KMS-11 (cell line): ENCODE data around the gene TPSG1.
"Not testable (repeated sequence)": the region's sequence is repeated elsewhere in the genome, so short reads cannot be mapped to it uniquely, and the experiment has no call there.

ENCODE experiments used
- H2AFZ ChIP-seq: fragments of 200-600 bp; sonication (generic); 2 replicates; pipeline ENCODE4 v1.6.1; 2016; ENCODE audit warnings: antibody characterized with exemption, mixed run types, low read depth
- H3K27ac ChIP-seq: fragments of 200-600 bp; sonication (generic); 2 replicates; pipeline ENCODE4 v1.6.1; 2016; ENCODE audit warnings: mild to moderate bottlenecking, mixed run types
- H3K27me3 ChIP-seq: fragments of 200-600 bp; sonication (generic); 2 replicates; pipeline ENCODE4 v1.6.1; 2017; ENCODE audit warnings: mild to moderate bottlenecking, low read depth, mixed run types, moderate library complexity; ENCODE audit not compliant: insufficient read depth
- H3K36me3 ChIP-seq: fragments of 200-600 bp; sonication (generic); 2 replicates; pipeline ENCODE4 v1.6.1; 2017; ENCODE audit warnings: mild to moderate bottlenecking, mixed run types; ENCODE audit not compliant: insufficient read depth
- H3K4me1 ChIP-seq: fragments of 200-600 bp; sonication (generic); 2 replicates; pipeline ENCODE4 v1.6.1; 2016; ENCODE audit warnings: mild to moderate bottlenecking, low read depth, mixed run types; ENCODE audit not compliant: poor library complexity, severe bottlenecking
- H3K4me2 ChIP-seq: fragments of 200-600 bp; sonication (generic); 2 replicates; pipeline ENCODE4 v1.7.0; 2016; ENCODE audit warnings: mild to moderate bottlenecking, mixed run types
- H3K4me3 ChIP-seq: fragments of 200-600 bp; sonication (generic); IDR thresholded peaks from 2 replicates; pipeline ENCODE4 v1.6.1; 2017; ENCODE audit warnings: low read depth, low read length, mixed read lengths; ENCODE audit not compliant: insufficient read depth
- H3K79me2 ChIP-seq: fragments of 200-600 bp; sonication (generic); 2 replicates; pipeline ENCODE4 v1.6.1; 2016; ENCODE audit warnings: low read depth, mixed run types; ENCODE audit not compliant: insufficient read depth
- H3K9ac ChIP-seq: fragments of 200-600 bp; sonication (generic); 2 replicates; pipeline ENCODE4 v1.6.1; 2016; ENCODE audit warnings: mild to moderate bottlenecking, mixed run types
- H4K20me1 ChIP-seq: fragments of 200-600 bp; sonication (generic); 2 replicates; pipeline ENCODE4 v1.6.1; 2016; ENCODE audit warnings: mild to moderate bottlenecking, mixed run types; ENCODE audit not compliant: insufficient read depth
- TF ChIP-seq, protein P1 (sequence below): fragments of 200-600 bp; sonication (generic); conservative IDR thresholded peaks from 2 replicates; pipeline ENCODE4 v1.6.1; 2017; ENCODE audit warnings: low read depth, mild to moderate bottlenecking, antibody characterized with exemption, low read length, moderate library complexity, mixed read lengths

TPSG1 gene

GRCh38 chr16:1238909-1239308, 13.8 kb upstream of the TPSG1 start:
- H3K27me3 ChIP-seq, H2AFZ ChIP-seq, H3K4me1 ChIP-seq, H3K9ac ChIP-seq, H3K27ac ChIP-seq, H3K79me2 ChIP-seq, H3K4me3 ChIP-seq, H4K20me1 ChIP-seq, H3K4me2 ChIP-seq, H3K36me3 ChIP-seq: not testable (repeated sequence)

DNA sequence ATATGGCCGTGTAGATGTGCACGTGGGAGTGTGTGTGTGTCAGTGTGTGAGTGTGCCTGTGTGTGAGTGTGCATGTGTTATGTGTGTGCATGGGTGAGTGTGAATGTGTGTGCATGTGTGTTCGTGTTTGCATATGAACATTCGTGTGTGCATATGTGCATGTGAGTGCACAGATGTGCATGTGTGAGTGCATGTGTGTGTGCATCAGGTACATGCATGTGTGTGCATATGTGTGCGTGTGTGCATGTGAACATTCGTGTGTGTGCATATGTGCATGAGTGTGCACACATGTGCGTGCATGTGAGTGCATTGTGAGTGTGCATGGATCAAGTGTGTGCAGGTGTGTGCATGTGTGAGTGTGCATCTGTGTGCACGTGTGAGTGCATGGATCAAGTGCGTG, 12.9 kb upstream of the TPSG1 start:
- Histone ChIP-seq H3K27me3 (peaks cover 8% of the 10 kb centered on the region; the same call in 1 of the 2 replicates), H2AFZ (no peak overlapping the region), H3K4me1 (no peaks in the 10 kb centered on the region), H4K20me1 (no peaks in the 10 kb centered on the region), H3K4me3 (no peak overlapping the region), H3K79me2 (no peaks in the 10 kb centered on the region), H3K4me2 (no peak overlapping the region), H3K9ac (no peak overlapping the region), H3K36me3 (no peaks in the 10 kb centered on the region), H3K27ac (no peak overlapping the region)
- TF ChIP-seq, protein P1, sequence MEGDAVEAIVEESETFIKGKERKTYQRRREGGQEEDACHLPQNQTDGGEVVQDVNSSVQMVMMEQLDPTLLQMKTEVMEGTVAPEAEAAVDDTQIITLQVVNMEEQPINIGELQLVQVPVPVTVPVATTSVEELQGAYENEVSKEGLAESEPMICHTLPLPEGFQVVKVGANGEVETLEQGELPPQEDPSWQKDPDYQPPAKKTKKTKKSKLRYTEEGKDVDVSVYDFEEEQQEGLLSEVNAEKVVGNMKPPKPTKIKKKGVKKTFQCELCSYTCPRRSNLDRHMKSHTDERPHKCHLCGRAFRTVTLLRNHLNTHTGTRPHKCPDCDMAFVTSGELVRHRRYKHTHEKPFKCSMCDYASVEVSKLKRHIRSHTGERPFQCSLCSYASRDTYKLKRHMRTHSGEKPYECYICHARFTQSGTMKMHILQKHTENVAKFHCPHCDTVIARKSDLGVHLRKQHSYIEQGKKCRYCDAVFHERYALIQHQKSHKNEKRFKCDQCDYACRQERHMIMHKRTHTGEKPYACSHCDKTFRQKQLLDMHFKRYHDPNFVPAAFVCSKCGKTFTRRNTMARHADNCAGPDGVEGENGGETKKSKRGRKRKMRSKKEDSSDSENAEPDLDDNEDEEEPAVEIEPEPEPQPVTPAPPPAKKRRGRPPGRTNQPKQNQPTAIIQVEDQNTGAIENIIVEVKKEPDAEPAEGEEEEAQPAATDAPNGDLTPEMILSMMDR, result no peak

- H3K4me3 ChIP-seq, H3K79me2 ChIP-seq, H3K9ac ChIP-seq, H4K20me1 ChIP-seq, H3K36me3 ChIP-seq, H2AFZ ChIP-seq, H3K27me3 ChIP-seq, H3K4me2 ChIP-seq, H3K27ac ChIP-seq, H3K4me1 ChIP-seq: not testable (repeated sequence)
These were observed 11.6 kb upstream of the TPSG1 start for GRCh38 chr16:1236659-1237058.

DNA sequence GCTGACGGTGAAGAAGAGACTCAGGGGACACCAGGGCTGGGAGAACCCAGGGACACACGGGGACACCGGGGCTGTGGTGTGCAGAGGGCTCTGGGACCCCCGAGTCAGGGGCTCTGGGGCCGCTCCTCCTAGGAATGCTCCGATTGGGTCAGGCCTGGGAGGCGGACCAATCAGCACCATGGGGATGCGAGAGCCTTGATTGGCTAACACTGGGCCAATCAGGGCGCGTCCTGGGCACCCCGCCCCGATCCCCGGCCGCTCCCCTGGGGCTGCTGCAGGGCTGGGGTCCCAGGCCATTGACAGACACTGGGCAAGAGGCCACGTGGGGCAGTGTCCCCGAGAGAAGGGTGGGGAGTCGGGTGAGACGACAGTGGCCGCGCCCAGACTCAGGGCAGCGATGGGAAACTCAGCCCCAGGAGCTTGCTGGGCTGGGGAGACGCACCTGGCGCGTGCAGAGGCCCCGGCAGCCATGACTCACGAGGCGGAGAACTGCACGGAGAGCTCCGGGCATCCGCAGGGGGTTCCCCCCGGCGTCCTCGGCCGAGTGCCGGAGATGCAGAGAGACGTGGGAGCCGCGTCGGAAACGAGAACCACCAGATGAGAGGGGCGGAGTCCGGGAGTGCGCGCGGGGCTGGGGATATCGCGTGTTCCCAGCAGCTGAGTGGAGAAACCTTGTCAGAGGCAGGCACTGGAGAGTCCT, 7.1 kb upstream of the TPSG1 start:
- not testable (repeated sequence) for H3K4me1 ChIP-seq, H3K9ac ChIP-seq, H3K36me3 ChIP-seq, H3K27ac ChIP-seq, H3K27me3 ChIP-seq, H2AFZ ChIP-seq, H3K79me2 ChIP-seq, H3K4me2 ChIP-seq, H3K4me3 ChIP-seq, H4K20me1 ChIP-seq

DNA sequence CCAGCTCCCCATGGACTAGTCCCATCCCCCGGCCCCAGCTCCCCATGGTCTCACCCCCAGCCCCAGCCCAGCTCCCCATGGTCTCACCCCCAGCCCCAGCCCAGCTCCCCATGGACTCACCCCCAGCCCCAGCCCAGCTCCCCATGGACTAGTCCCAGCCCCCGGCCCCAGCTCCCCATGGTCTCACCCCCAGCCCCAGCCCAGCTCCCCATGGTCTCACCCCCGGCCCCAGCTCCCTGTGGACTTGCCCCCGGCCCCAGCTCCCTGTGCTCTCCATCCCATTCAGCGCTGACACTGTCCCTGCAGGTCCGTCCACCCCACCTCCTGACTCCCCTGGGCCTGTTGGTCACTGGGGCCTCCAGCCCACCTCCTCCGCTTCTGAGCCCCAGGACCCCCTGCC, 6.2 kb upstream of the TPSG1 start:
- H3K27me3 ChIP-seq, H4K20me1 ChIP-seq, H3K9ac ChIP-seq, H3K4me2 ChIP-seq, H3K4me3 ChIP-seq, H2AFZ ChIP-seq, H3K79me2 ChIP-seq, H3K4me1 ChIP-seq, H3K27ac ChIP-seq, H3K36me3 ChIP-seq: not testable (repeated sequence)

DNA sequence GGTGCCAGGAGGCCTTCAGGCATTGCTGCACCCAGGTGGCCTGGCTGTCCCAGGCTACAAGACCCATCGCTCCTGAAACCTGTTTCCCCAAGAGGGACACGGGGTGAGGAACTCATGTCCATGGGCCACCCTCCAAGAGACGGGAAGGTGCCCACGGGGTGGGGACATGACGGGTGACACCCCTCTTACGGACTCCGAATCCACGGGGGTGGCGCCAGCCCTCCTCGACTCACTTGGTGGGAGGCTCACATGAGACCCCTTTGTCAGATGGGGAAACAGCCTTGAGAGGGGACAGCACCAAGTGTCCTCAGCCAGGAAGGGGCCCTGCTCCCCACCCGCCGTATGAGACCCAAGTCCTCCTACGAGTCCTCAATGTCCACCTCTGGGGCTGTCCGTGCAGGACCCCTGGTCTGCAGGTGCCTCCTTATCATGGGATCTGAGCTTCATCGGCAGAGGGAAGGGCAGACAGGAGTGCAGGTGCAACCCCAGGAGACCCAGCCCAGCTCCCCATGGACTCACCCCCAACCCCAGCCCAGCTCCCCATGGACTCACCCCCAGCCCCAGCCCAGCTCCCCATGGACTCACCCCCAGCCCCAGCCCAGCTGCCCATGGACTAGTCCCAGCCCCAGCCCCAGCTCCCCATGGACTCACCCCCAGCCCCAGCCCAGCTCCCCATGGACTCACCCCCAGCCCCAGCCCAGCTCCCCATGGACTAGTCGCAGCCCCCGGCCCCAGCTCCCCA, 5.6 kb upstream of the TPSG1 start:
- not testable (repeated sequence) for H3K27ac ChIP-seq, H3K79me2 ChIP-seq, H3K9ac ChIP-seq, H3K4me2 ChIP-seq, H4K20me1 ChIP-seq, H2AFZ ChIP-seq, H3K36me3 ChIP-seq, H3K4me3 ChIP-seq, H3K4me1 ChIP-seq
- H3K27me3 ChIP-seq, result peaks cover 14% of the 10 kb centered on the region

- not testable (repeated sequence) for H3K4me1 ChIP-seq, H3K4me2 ChIP-seq, H3K4me3 ChIP-seq, H4K20me1 ChIP-seq, H3K36me3 ChIP-seq, H2AFZ ChIP-seq, H3K27ac ChIP-seq, H3K79me2 ChIP-seq, H3K9ac ChIP-seq
- H3K27me3 ChIP-seq, result peaks cover 20% of the 10 kb centered on the region
These were observed 5.0 kb upstream of the TPSG1 start, which contains the start of gene TPSB2 for GRCh38 chr16:1230084-1230470. Gene TPSB2 (minus strand): TSS chr16:1230184. CDS start chr16:1229951, 233 bp downstream.

- H3K4me3 ChIP-seq, H3K4me1 ChIP-seq, H3K79me2 ChIP-seq, H3K9ac ChIP-seq, H3K36me3 ChIP-seq, H3K4me2 ChIP-seq, H4K20me1 ChIP-seq, H3K27ac ChIP-seq, H2AFZ ChIP-seq: not testable (repeated sequence)
- peaks cover 24% of the 10 kb centered on the region for H3K27me3 ChIP-seq
These were observed 4.4 kb upstream of the TPSG1 start for GRCh38 chr16:1229476-1229875.

- not testable (repeated sequence) for H3K4me1 ChIP-seq, H3K27ac ChIP-seq, H3K4me2 ChIP-seq, H3K36me3 ChIP-seq, H3K9ac ChIP-seq, H4K20me1 ChIP-seq, H3K79me2 ChIP-seq, H3K4me3 ChIP-seq, H2AFZ ChIP-seq
- H3K27me3 ChIP-seq, result peaks cover 35% of the 10 kb centered on the region
These were observed 3.2 kb upstream of the TPSG1 start for GRCh38 chr16:1228227-1228626.
